Measurements from ENCODE around the gene PPP1R10. TPM values are rescaled to one million over a fixed set of nuclear protein-coding genes. Genes with fewer than 3 reads are reported as not detected.

PPP1R10 gene
- total and polyA plus RNA-seq, 2 of the 13 experiments (the other 11 are each of a cell fraction or from before 2014, with no cell fraction given), result 26.3 to 38.4 TPM

- peak; percentile 90; the same call in 1 of the 2 replicates for TF ChIP-seq ZNF142 (CRISPR knock-in tag; IDR thresholded peaks at IDR 0.05)
- TF ChIP-seq PITX1 (CRISPR knock-in tag; IDR thresholded peaks at IDR 0.05), result peak; percentile 89; the same call in 1 of the 2 replicates
- TF ChIP-seq POGZ (CRISPR knock-in tag; IDR thresholded peaks at IDR 0.05), result peak; percentile 87
- TF ChIP-seq REST (IDR thresholded peaks at IDR 0.05; ENCODE audit: borderline replicate concordance in 1 of 2, low read depth in 1 of 2, low read length in 2 of 2), result peak in 1 of 2 experiments; percentile 13; a peak in 1 of 4 replicates
- TF ChIP-seq ZSCAN30 (CRISPR knock-in tag; IDR thresholded peaks at IDR 0.05), result no peak
- peak; percentile 86; the same call in 1 of the 2 replicates for TF ChIP-seq TOE1 (CRISPR knock-in tag; IDR thresholded peaks at IDR 0.05)
- TF ChIP-seq ZNF570 (CRISPR knock-in tag; IDR thresholded peaks at IDR 0.05; ENCODE audit: borderline replicate concordance), result no peak
- TF ChIP-seq ZNF33A (CRISPR knock-in tag; IDR thresholded peaks at IDR 0.05; ENCODE audit: borderline replicate concordance), result no peak; the same call in 1 of the 2 replicates
- TF ChIP-seq ISL2 (CRISPR knock-in tag; IDR thresholded peaks at IDR 0.05), result peak; percentile 84
- TF ChIP-seq THAP11 (CRISPR knock-in tag; IDR thresholded peaks at IDR 0.05), result peak; percentile 91
- TF ChIP-seq ZNF501 (CRISPR knock-in tag; IDR thresholded peaks at IDR 0.05), result peak; percentile 98
- no peak for TF ChIP-seq SNRNP70 (IDR thresholded peaks at IDR 0.05; ENCODE audit: low read depth, low read length)
- no peak for TF ChIP-seq PTBP1 (IDR thresholded peaks at IDR 0.05; ENCODE audit: low read depth, low read length, poor library complexity, severe bottlenecking)
- no peak for TF ChIP-seq ZNF180 (CRISPR knock-in tag; IDR thresholded peaks at IDR 0.05; ENCODE audit: borderline replicate concordance, low read depth)
- TF ChIP-seq SSRP1 (CRISPR knock-in tag; IDR thresholded peaks at IDR 0.05), result no peak; the same call in 1 of the 2 replicates
- peak; percentile 57 for TF ChIP-seq NFYC (CRISPR knock-in tag; IDR thresholded peaks at IDR 0.05)
- no peak; the same call in none of the 2 replicates for TF ChIP-seq ZNF44 (CRISPR knock-in tag; IDR thresholded peaks at IDR 0.05)
Observed at GRCh38 chr6:30571075-30571761, 45.8 kb downstream of the PPP1R10 start, which contains the start of gene ABCF1 (continued).
